ENCODE data around the gene ACTL7B.
"Not testable (repeated sequence)": the region's sequence is repeated elsewhere in the genome, so short reads cannot be mapped to it uniquely, and the experiment has no call there.

The ACTL7B gene

GRCh38 chr9:108855888-108856287 lies at the start of gene ACTL7B:
Gene ACTL7B, minus strand, starts transcription at chr9:108855986. Its CDS starts 56 bp downstream, at chr9:108855930.
- in situ Hi-C loops (cut with HindIII; ENCODE audit: low sequenced_read_pairs) = no loop called here

DNA sequence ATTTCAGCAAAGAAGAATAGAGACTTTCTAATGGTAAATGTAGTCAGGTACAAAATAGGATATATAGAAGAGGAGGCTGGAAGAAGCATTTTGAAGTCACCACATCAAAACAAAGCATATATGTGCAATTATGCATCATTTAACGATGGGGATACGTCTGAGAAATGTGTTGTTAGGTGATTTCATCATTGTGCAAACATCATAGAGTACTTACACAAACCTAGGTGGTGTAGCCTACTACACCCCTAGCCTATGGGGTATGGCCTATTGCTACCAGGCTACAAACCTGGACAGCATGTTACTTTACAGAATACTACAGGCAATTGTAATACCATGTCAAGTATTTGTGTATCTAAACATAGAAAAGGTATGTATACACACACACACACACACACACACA lies 49.7 kb upstream of the ACTL7B start:
- in situ Hi-C loops (cut with HindIII; ENCODE audit: low sequenced_read_pairs) = loop anchor here (10.0 kb wide), 1 partner anchor 49 kb away; no protein-coding TSS in a partner anchor

GRCh38 chr9:108904161-108904560 lies 48.4 kb upstream of the ACTL7B start:
- in situ Hi-C loops (cut with HindIII; ENCODE audit: low sequenced_read_pairs) = loop anchor here (10.0 kb wide), 1 partner anchor 51 kb away; no protein-coding TSS in a partner anchor

GRCh38 chr9:108903420-108904103 lies 47.8 kb upstream of the ACTL7B start:
- in situ Hi-C loops (cut with HindIII; ENCODE audit: low sequenced_read_pairs) = loop anchor here (10.0 kb wide), 1 partner anchor 51 kb away; no protein-coding TSS in a partner anchor

GRCh38 chr9:108900176-108900575 lies 44.4 kb upstream of the ACTL7B start:
- in situ Hi-C loops (cut with HindIII; ENCODE audit: low sequenced_read_pairs) = loop anchor here (10.0 kb wide), 1 partner anchor 55 kb away; no protein-coding TSS in a partner anchor

- in situ Hi-C loops (cut with HindIII; ENCODE audit: low sequenced_read_pairs) = not testable (repeated sequence)
Measured at GRCh38 chr9:108899023-108899695, 43.4 kb upstream of the ACTL7B start.

DNA sequence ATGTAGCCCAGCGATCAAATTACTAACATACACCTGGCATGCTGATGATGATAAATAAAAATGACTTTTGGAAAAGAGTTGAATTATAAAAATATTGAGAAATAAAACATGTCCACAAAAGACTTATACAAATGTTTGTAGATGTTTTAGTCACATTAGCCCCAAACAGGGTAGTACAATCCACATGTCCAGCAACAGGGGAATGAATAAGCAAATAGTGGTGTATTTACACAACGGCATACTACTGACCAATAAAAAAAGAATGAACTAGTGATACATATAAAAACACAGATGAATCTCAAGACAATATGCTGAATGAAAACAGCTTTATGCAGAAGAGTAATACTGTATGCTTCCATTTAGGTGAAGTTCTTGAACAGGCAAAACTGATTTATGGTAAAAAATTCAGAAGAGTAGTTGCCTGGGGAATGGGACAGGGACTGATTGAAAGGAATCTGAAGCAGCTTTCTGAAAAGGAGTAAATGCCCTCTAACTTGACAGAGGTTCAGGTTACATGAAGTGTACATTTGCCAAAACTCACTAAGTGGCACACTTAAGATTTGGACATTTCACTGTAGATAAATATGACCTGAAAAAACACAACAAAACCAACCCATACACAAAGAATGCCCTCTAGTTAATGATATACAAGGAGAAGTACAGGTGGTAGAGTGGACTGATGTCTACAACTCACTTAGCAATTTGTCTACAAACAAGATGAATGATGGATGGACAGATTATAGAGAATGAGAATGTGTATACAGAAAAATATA lies 41.7 kb upstream of the ACTL7B start:
- in situ Hi-C loops (cut with HindIII; ENCODE audit: low sequenced_read_pairs) = no loop called here

DNA sequence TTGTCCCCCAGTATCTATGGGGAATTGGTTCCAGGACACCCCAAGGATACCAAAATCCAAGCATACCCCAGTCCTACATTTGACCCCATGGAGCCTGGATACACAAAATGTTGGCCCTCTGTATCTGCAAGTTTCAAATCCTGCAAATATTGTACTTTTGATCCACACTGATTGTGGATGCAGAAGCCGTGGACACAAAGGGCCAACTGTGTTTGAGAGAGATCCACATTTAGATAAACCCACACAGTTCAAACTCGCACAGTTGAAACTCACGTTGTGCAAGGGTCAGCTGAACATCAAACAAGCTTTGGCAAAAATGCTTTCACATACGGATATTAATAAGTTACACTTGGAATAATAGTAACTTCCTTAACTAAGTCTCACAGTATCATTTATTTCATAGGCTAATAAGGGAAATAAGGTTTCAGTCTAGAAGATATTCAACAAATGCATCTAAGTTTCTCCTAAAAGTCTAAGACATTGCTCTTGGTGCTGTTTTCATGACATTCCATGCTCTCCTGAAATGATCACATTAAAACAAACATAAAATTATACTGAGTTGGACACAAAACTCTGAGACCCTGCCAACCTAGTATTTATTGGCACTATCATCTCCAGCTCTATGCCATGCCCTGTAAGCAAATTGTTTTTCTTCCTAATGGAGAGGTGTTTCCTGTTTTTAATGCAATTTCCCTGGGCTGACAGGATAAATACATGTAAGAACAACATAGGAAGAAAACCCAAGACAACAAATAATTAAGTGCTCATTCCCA lies 38.6 kb upstream of the ACTL7B start:
- in situ Hi-C loops (cut with HindIII; ENCODE audit: low sequenced_read_pairs) = no loop called here

DNA sequence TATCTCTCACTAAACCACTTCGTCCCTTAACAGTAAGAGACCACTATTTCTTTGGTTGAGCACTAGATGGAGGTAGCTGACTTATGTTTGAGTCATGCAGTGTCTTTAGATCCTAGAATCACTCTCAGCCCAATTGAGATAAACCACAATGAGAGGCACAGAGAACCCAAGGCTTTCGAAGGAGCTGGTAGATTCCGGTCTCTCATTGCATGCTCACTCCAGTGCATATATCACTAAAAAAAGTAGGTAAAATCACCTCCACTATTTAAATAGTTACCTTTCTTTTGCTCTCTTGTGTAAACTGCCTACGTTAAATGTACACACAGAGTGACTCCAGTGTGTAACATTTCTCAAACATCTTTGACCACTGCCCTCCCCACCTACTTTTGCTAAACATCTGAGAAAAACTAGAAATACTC lies 33.9 kb upstream of the ACTL7B start:
- in situ Hi-C loops (cut with HindIII; ENCODE audit: low sequenced_read_pairs) = no loop called here

GRCh38 chr9:108886594-108887271 lies 30.9 kb upstream of the ACTL7B start:
- in situ Hi-C loops (cut with HindIII; ENCODE audit: low sequenced_read_pairs) = not testable (repeated sequence)

GRCh38 chr9:108885643-108886348 lies 30.0 kb upstream of the ACTL7B start:
- in situ Hi-C loops (cut with HindIII; ENCODE audit: low sequenced_read_pairs) = no loop called here

GRCh38 chr9:108884701-108885100 lies 28.9 kb upstream of the ACTL7B start:
- in situ Hi-C loops (cut with HindIII; ENCODE audit: low sequenced_read_pairs) = no loop called here

GRCh38 chr9:108883085-108883484 lies 27.3 kb upstream of the ACTL7B start:
- in situ Hi-C loops (cut with HindIII; ENCODE audit: low sequenced_read_pairs) = no loop called here

DNA sequence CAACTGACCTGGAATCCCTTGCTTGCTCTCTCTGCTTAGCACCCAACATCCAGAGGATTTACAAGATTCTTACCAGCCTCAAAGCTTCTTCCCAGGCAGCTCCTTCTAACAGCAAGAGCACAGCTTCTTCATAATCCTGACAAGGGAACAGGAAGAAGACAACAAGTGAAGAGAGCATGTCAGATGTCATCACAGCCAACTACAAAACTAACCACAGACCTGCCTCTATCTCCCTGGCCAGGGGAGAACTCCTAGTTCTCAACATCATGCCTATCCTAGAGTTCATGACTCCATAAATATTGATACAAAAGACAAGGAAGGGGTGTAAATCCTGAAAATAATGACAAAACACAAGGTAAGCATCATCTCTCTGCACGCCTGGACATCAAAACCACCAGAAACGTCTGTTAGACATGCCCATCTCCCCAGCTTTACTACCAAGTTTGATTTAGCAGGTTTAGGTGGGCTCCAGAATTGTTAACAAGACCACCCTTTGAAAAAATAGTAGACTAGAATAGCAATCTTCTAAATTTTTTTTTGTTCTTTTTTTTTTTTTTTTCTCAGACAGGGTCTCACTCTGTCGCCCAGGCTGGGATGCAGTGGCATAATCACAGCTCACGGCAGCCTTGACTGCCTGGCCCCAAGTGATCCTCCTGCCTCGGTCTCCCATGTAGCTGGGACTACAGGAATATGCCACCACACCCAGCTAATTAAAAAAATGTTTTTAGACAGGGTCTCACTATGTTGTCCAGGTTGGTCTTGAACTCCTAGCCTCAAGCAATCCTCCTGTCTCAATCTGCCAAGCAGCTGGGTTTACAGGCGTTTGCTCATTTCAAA lies 26.5 kb upstream of the ACTL7B start:
- in situ Hi-C loops (cut with HindIII; ENCODE audit: low sequenced_read_pairs) = no loop called here

DNA sequence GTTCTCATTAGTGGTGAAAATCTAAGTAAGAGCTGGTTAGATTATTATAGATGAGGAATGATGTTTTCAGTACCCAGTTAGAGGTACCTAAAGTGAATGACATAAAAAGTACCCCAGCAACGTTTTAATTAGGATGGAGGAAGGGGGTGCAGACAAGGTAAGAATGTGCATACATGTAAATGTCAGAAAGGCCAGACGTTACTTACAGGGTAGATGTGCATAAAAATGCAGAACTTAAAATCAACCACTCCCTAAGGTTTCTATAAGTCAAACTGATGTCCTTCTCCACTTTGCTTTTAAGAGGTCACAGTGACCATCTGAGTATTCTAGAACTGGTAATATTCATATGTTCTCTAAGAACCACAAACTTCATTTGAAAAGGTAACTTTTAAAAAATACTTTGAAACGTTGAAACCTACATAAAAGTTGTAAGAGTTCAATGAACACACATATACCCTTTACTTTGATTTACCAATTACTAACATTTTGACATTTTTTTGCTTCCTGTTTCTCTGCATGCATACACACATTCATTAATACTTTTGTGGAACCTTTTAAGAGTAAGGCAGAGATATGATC lies 25.0 kb upstream of the ACTL7B start:
- in situ Hi-C loops (cut with HindIII; ENCODE audit: low sequenced_read_pairs) = no loop called here

- in situ Hi-C loops (cut with HindIII; ENCODE audit: low sequenced_read_pairs) = no loop called here
Measured at GRCh38 chr9:108877524-108877923, 21.7 kb upstream of the ACTL7B start.

DNA sequence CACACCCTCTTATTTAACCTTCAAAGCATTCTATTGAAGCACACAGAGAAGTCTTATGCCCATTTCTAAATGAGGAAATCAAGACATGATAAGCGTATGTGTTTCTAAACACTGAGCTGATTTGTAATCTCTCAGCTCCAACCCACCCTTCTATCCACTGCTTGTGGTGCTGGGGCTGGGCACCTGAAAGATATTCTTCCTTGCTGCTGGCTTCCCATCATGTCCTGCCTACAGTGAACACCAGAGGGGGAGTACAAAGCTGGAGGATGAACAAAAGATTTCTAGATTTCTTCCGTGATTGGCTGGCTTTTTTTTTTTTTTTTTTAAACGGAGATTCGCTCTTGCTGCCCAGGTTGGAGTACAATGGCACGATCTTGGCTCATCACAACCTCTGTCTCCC lies 20.6 kb upstream of the ACTL7B start:
- in situ Hi-C loops (cut with HindIII; ENCODE audit: low sequenced_read_pairs) = no loop called here

DNA sequence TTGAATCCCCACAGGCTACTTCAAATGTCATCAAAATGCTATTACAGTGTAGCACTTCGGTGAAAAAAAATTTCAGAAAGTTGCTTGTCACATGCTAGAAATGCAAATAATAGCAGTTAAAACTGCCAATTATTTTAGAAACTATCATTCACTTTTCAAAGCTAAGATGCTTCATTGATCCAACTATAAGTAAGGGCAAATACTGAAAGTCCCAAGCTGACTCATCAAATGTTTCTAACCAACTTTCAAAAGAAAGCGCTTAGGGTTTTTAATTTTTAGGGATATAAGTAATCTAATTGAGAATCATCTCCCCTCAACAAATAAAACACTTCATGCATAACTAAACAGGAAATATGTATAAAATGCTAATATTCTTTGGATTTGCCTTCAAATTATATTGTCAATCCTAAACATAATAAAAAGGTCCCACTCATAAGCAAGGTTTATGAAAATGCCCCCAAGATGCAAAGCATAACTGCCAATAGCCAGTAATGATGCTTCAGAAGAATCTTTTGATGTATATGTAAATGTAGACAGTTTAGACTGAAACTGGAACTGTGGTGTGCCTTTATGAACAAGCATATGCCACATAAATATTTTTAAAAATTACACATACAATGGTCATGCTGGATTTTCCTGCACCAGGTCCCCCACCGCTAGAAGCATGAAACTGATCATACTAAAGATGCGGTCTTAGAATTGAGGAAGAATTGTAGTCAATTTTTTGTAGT lies 18.4 kb upstream of the ACTL7B start:
- in situ Hi-C loops (cut with HindIII; ENCODE audit: low sequenced_read_pairs) = no loop called here
